Body of pancreas (tissue), 4 donors: ENCODE results near the gene METTL17.

ENCODE experiments used
- CTCF ChIP-seq, 7 experiments: fragments of 450-650 bp in 4 of 7; fragments of 200-600 bp in 3 of 7; sonication (generic) in 3 of 7; IDR thresholded peaks; one replicate each; pipeline ENCODE4 v1.5.1; 2016 to 2019; ENCODE audit warnings: antibody characterized with exemption in 7 of 7
- POLR2A ChIP-seq, 3 donors: fragments of 450-650 bp; IDR thresholded peaks; one replicate each; pipeline ENCODE4 v1.6.1; 2016; ENCODE audit warnings: antibody characterized with exemption in 3 of 3, mild to moderate bottlenecking in 2 of 3

- TF ChIP-seq CTCF (IDR thresholded peaks at IDR 0.05) = no peak
- no peak for TF ChIP-seq POLR2A (IDR thresholded peaks at IDR 0.05)
Measured at GRCh38 chr14:21018781-21019180, 29.0 kb downstream of the METTL17 start.
